Neural progenitor cell (in vitro differentiated cells): ENCODE measurements around the gene TACR2. TPM values are rescaled to one million over a fixed set of nuclear protein-coding genes. Genes with fewer than 3 reads are reported as not detected.

Experiments
- DNase-seq: peaks from one replicate; pipeline ENCODE4 v3.0.0-alpha.2; 2016; ENCODE audit warnings: low spot score
- H2AFZ ChIP-seq: fragments of 200-600 bp; sonication (generic); replicated peaks from 2 replicates; pipeline ENCODE4 v1.6.1; 2016; ENCODE audit warnings: antibody characterized with exemption
- H3F3A ChIP-seq: fragments of 200-600 bp; sonication (generic); 2 replicates; pipeline ENCODE4 v1.6.1; 2016; ENCODE audit warnings: antibody characterized with exemption, low read depth
- H3K27ac ChIP-seq: fragments of 200-600 bp; sonication (generic); 2 replicates; pipeline ENCODE4 v1.5.1; 2016; ENCODE audit warnings: mild to moderate bottlenecking
- H3K27me3 ChIP-seq: fragments of 200-600 bp; sonication (generic); 2 replicates; pipeline ENCODE4 v1.6.1; 2016; ENCODE audit warnings: mild to moderate bottlenecking, moderate library complexity
- H3K36me3 ChIP-seq: fragments of 200-600 bp; sonication (generic); 2 replicates; pipeline ENCODE4 v1.5.1; 2016
- H3K4me1 ChIP-seq: fragments of 200-600 bp; sonication (generic); 2 replicates; pipeline ENCODE4 v1.6.1; 2016; ENCODE audit warnings: mixed run types
- H3K4me2 ChIP-seq: fragments of 200-600 bp; sonication (generic); 2 replicates; pipeline ENCODE4 v1.6.1; 2016
- H3K4me3 ChIP-seq: fragments of 200-600 bp; sonication (generic); 2 replicates; pipeline ENCODE4 v1.5.1; 2016
- H3K79me2 ChIP-seq: fragments of 200-600 bp; sonication (generic); 2 replicates; pipeline ENCODE4 v1.6.1; 2016; ENCODE audit warnings: low read depth
- H3K9ac ChIP-seq: fragments of 200-600 bp; sonication (generic); 2 replicates; pipeline ENCODE4 v1.6.1; 2016
- H3K9me3 ChIP-seq: fragments of 200-600 bp; sonication (generic); 2 replicates; pipeline ENCODE4 v1.5.1; 2016; ENCODE audit warnings: low read depth
- H4K20me1 ChIP-seq: fragments of 200-600 bp; sonication (generic); 2 replicates; pipeline ENCODE4 v1.6.1; 2016; ENCODE audit warnings: low read depth
- H3K27ac Mint-ChIP-seq: 3 replicates; pipeline ENCODE4 v1.8.0; 2021; ENCODE audit warnings: mixed read lengths
- H3K27me3 Mint-ChIP-seq: 2 replicates; pipeline ENCODE4 v1.8.0; 2022; ENCODE audit warnings: low read depth, mild to moderate bottlenecking, inconsistent platforms, moderate library complexity, mixed read lengths; ENCODE audit not compliant: insufficient read depth
- H3K36me3 Mint-ChIP-seq: 3 replicates; pipeline ENCODE4 v1.8.0; 2021; ENCODE audit warnings: mixed read lengths
- H3K4me1 Mint-ChIP-seq: 3 replicates; pipeline ENCODE4 v1.8.0; 2021; ENCODE audit warnings: mixed read lengths
- H3K4me3 Mint-ChIP-seq: 3 replicates; pipeline ENCODE4 v1.8.0; 2021; ENCODE audit warnings: mild to moderate bottlenecking, moderate library complexity, mixed read lengths
- H3K9me3 Mint-ChIP-seq: 3 replicates; pipeline ENCODE4 v1.8.0; 2020; ENCODE audit warnings: mixed read lengths
- CTCF ChIP-seq: fragments of 200-600 bp; sonication (generic); IDR thresholded peaks from 2 replicates; pipeline ENCODE4 v1.5.1; 2017; ENCODE audit warnings: antibody characterized with exemption, mild to moderate bottlenecking
- EZH2 ChIP-seq: fragments of 200-600 bp; sonication (generic); IDR thresholded peaks from 2 replicates; pipeline ENCODE4 v1.6.1; 2017; ENCODE audit warnings: antibody characterized with exemption, mild to moderate bottlenecking, moderate library complexity
- EZH2phosphoT487 ChIP-seq: fragments of 200-600 bp; sonication (generic); IDR thresholded peaks from 2 replicates; pipeline ENCODE4 v1.6.1; 2017; ENCODE audit warnings: antibody characterized with exemption
- total RNA-seq: library from RNA; depleted of rRNA; stranded (reverse); fragments of >200 nt; gene quantifications from 2 replicates; pipeline ENCODE4 v1.2.3, GENCODE V29; 2015; ENCODE audit warnings: low replicate concordance

Gene TACR2
- total RNA-seq, 1 donor from 2014 or later: not detected

- Mint-ChIP-seq H3K4me3 (no peak overlapping the region), H3K27ac (no peak overlapping the region), H3K9me3 (no peaks in the 10 kb centered on the region), H3K36me3 (peaks cover 3% of the 10 kb centered on the region), H3K4me1 (peaks cover 32% of the 10 kb centered on the region), H3K27me3 (peaks cover 4% of the 10 kb centered on the region)
- H3K27me3 ChIP-seq: no peaks in the 10 kb centered on the region
- H3K4me3 ChIP-seq: no peak overlapping the region
- peaks cover 2% of the 10 kb centered on the region for H3K4me1 ChIP-seq
- no peaks in the 10 kb centered on the region for H3K79me2 ChIP-seq
- H3F3A ChIP-seq: no peaks in the 10 kb centered on the region
- H3K9me3 ChIP-seq: no peaks in the 10 kb centered on the region
- no peak overlapping the region for H3K4me2 ChIP-seq
- H3K36me3 ChIP-seq: no peaks in the 10 kb centered on the region
- no peaks in the 10 kb centered on the region for H4K20me1 ChIP-seq
- H3K9ac ChIP-seq: no peak overlapping the region
- TF ChIP-seq EZH2 (no peak), CTCF (no peak), EZH2phosphoT487 (no peak)
- H3K27ac ChIP-seq: no peak overlapping the region
- H2AFZ ChIP-seq: no peak overlapping the region
- no peak for DNase-seq
Measured at GRCh38 chr10:69362471-69362954, 54.2 kb downstream of the TACR2 start.

- no peaks in the 10 kb centered on the region for H3K79me2 ChIP-seq
- no peak overlapping the region for H3K9ac ChIP-seq
- no peak for DNase-seq
- Mint-ChIP-seq H3K27me3 (peaks cover 4% of the 10 kb centered on the region), H3K36me3 (peaks cover 3% of the 10 kb centered on the region), H3K4me3 (no peak overlapping the region), H3K9me3 (no peaks in the 10 kb centered on the region), H3K27ac (no peak overlapping the region), H3K4me1 (peaks cover 28% of the 10 kb centered on the region)
- H3K36me3 ChIP-seq: no peaks in the 10 kb centered on the region
- no peak overlapping the region for H3K27ac ChIP-seq
- no peak overlapping the region for H2AFZ ChIP-seq
- no peak overlapping the region for H3K4me2 ChIP-seq
- no peaks in the 10 kb centered on the region for H3K27me3 ChIP-seq
- H3K4me1 ChIP-seq: no peaks in the 10 kb centered on the region
- no peaks in the 10 kb centered on the region for H3F3A ChIP-seq
- no peaks in the 10 kb centered on the region for H3K9me3 ChIP-seq
- no peaks in the 10 kb centered on the region for H4K20me1 ChIP-seq
- H3K4me3 ChIP-seq: no peak overlapping the region
- no peak for TF ChIP-seq CTCF
- no peak for TF ChIP-seq EZH2
- no peak for TF ChIP-seq EZH2phosphoT487
Measured at GRCh38 chr10:69361303-69361614, 55.5 kb downstream of the TACR2 start.

- peaks cover 3% of the 10 kb centered on the region for H3K36me3 Mint-ChIP-seq
- Histone ChIP-seq H3K27me3 (no peaks in the 10 kb centered on the region), H3K4me3 (no peak overlapping the region), H3K36me3 (no peaks in the 10 kb centered on the region), H3K4me1 (no peaks in the 10 kb centered on the region), H3K9me3 (no peaks in the 10 kb centered on the region), H3K27ac (no peak overlapping the region), H3F3A (no peaks in the 10 kb centered on the region), H3K4me2 (no peak overlapping the region), H3K9ac (no peak overlapping the region), H2AFZ (no peak overlapping the region), H3K79me2 (no peaks in the 10 kb centered on the region), H4K20me1 (no peaks in the 10 kb centered on the region)
- H3K27me3 Mint-ChIP-seq: peaks cover 4% of the 10 kb centered on the region
- peak overlapping the region; percentile 57 for H3K27ac Mint-ChIP-seq
- no peak overlapping the region for H3K4me3 Mint-ChIP-seq
- no peaks in the 10 kb centered on the region for H3K9me3 Mint-ChIP-seq
- peaks cover 28% of the 10 kb centered on the region for H3K4me1 Mint-ChIP-seq
- TF ChIP-seq CTCF (no peak), EZH2 (no peak), EZH2phosphoT487 (no peak)
- DNase-seq: no peak
Measured at GRCh38 chr10:69360485-69361302, 56.0 kb downstream of the TACR2 start.
